Heart right ventricle (tissue), 16 donors: ENCODE data around the gene ZNF845. TPM values are rescaled to one million over a fixed set of nuclear protein-coding genes. Genes with fewer than 3 reads are reported as not detected.

ENCODE experiments used
- ATAC-seq, 8 donors: fragments of 200-7000 bp; cut with Tn5 transposase; one replicate each; pipeline ENCODE4 v1.9.1; 2020; ENCODE audit warnings: mild to moderate bottlenecking in 8 of 8, moderate library complexity in 8 of 8, moderate number of reproducible peaks in 1 of 8
- DNase-seq, 2 donors: peaks; one replicate each; pipeline ENCODE4 v3.0.0-alpha.2; 2020
- H3K27ac ChIP-seq, 10 donors: fragments of 200-600 bp; sonication (generic) in 2 of 10; one replicate each; pipeline versions ENCODE4 v1.5.0 to v1.8.0; 2020 to 2022; ENCODE audit warnings: mild to moderate bottlenecking in 3 of 10
- H3K27me3 ChIP-seq, 7 donors: fragments of 200-600 bp; one replicate each; pipeline ENCODE4 v1.8.0; 2021 to 2022; ENCODE audit warnings: mild to moderate bottlenecking in 2 of 7
- H3K36me3 ChIP-seq, 9 donors: fragments of 200-600 bp; sonication (generic) in 1 of 9; one replicate each; pipeline versions ENCODE4 v1.5.0 to v1.8.0; 2020 to 2022; ENCODE audit warnings: mild to moderate bottlenecking in 2 of 9
- H3K4me1 ChIP-seq, 9 donors: fragments of 200-600 bp; sonication (generic) in 1 of 9; one replicate each; pipeline versions ENCODE4 v1.5.0 to v1.8.0; 2020 to 2022; ENCODE audit warnings: mild to moderate bottlenecking in 4 of 9
- H3K4me3 ChIP-seq, 10 donors: fragments of 200-600 bp; sonication (generic) in 2 of 10; one replicate each; pipeline versions ENCODE4 v1.5.0 to v1.8.0; 2020 to 2022; ENCODE audit warnings: mild to moderate bottlenecking in 7 of 10, moderate library complexity in 2 of 10
- H3K9me3 ChIP-seq, 11 donors: fragments of 200-600 bp in 10 of 11; sonication (generic) in 2 of 11; one replicate each; pipeline versions ENCODE4 v1.5.0 to v1.8.0; 2013 to 2022; ENCODE audit warnings: mild to moderate bottlenecking in 2 of 11, control low read depth in 1 of 11, moderate library complexity in 1 of 11
- CTCF ChIP-seq, 9 donors: fragments of 200-600 bp; sonication (generic) in 2 of 9; IDR thresholded peaks; one replicate each; pipeline versions ENCODE4 v1.5.0 to v1.8.0; 2021 to 2022; ENCODE audit warnings: antibody characterized with exemption in 9 of 9, mild to moderate bottlenecking in 5 of 9, moderate library complexity in 1 of 9
- WGBS, 2 donors: extraction: QIAGEN DNeasy Blood & Tissue Kit; methylation state at CpG; one replicate each; pipeline ENCODE4 v1.1.7; 2013; ENCODE audit warnings: inconsistent platforms in 1 of 2; 5-methylcytosine and 5-hydroxymethylcytosine counted together
- intact Hi-C, 10 donors: fragments of 100-400 bp; cut with DNase I; formaldehyde crosslinking; loops; one replicate each; pipeline versions ENCODE4 v1.11.1 to v1.14.2; 2022
- polyA plus RNA-seq, 2 donors: library from polyadenylated mRNA; stranded (reverse); fragments of 200-250 nt; gene quantifications; one replicate each; pipeline ENCODE4 v1.2.3, GENCODE V29; 2013
- total RNA-seq, 10 donors: library from RNA; stranded (reverse); fragmentation: NEBNext Ultra II Directional in 3 of 10; extraction: Animal tissue kit (Norgen Biotek cat#: 25700) in 3 of 10; gene quantifications; one replicate each; pipeline versions ENCODE4 v1.2.1 to v1.2.4, GENCODE V29; 2021 to 2023
- donor health status: Arrhythmogenic right ventricular cardiomyopathy.
- donor health status: ischemic (EF 13 %, LVEDD 7.1; RV severe dilation, severe dysfunction).
- donor health status: healthy with polysubstance abuse.
- donor health status: DM: no; HTN: yes; CAD: no.
- donor health status: DM: no; HTN: no; CAD: no.
- donor health status: ischemic (EF 25% LVEDD 6.9; RV normal size, moderate dysfunction).
- donor health status: ischemic (EF 25% LVEDD 5.7; RV mildly dilated, moderate dysfunction).
- donor health status: healthy.
- donor health status: DM: yes; HTN: yes; CAD: no.
- donor health status: Ischemic cardiomyopathy.
- donor health status: ischemic (EF 35%, LVEDD 5.7; RV mildly dilated, moderate dysfunction).
- donor health status: nonischemic (EF 11% LVEDD 7.7; RV severe dilation, severe dysfunction).
- donor health status: DM: yes; HTN: yes; CAD: no.
- donor health status: PGD.
- donor health status: ischemic (EF 29% LVEDD 5.4; RV normal size, mild dysfunction).
- donor health status: nonischemic (EF 23%, LVEDD 6.1; RV moderate dilation, normal function).

Gene ZNF845
- total and polyA plus RNA-seq, 12 donors: 1.3 to 4.9 (median 3.6) TPM

GRCh38 chr19:53365899-53366493 lies 32.4 kb downstream of the ZNF845 start:
- ATAC-seq (peak; percentile 24 to 77 (median 66)), DNase-seq (peak in 1 of 2 donors; percentile 24)
- Histone ChIP-seq H3K27ac (peak overlapping the region in 9 of 10 donors; percentile 11 to 78 (median 53)), H3K27me3 (no peaks in the 10 kb centered on the region), H3K36me3 (no peaks in the 10 kb centered on the region), H3K4me3 (peak overlapping the region; percentile 49 to 92 (median 72)), H3K9me3 (peaks cover 0 to 7% (median 0%) of the 10 kb centered on the region in 11 donors), H3K4me1 (peaks cover 0 to 14% (median 6%) of the 10 kb centered on the region in 9 donors)
- no peak for TF ChIP-seq CTCF (IDR thresholded peaks at IDR 0.05)
- intact Hi-C loops: loop anchor here in 2 of 10 donors (5.0 to 10.0 kb wide), 3 partner anchors 171 to 679 kb away; partner anchors contain the start of gene ZNF665 (in 1 of the 2)
- WGBS, 2 donors: 0% methylated on average over 21 to 32 of the region's 32 CpGs

GRCh38 chr19:53372196-53372595 lies 38.6 kb downstream of the ZNF845 start:
- Histone ChIP-seq H3K4me1 (no peaks in the 10 kb centered on the region), H3K27me3 (no peaks in the 10 kb centered on the region), H3K9me3 (peaks cover 0 to 7% (median 0%) of the 10 kb centered on the region in 11 donors), H3K36me3 (peaks cover 0 to 45% (median 10%) of the 10 kb centered on the region in 9 donors), H3K4me3 (no peak overlapping the region), H3K27ac (no peak overlapping the region)
- DNase-seq: no peak
- TF ChIP-seq CTCF (IDR thresholded peaks at IDR 0.05): no peak
- intact Hi-C loops: no loop called here
- 89 to 95% methylated on average over 4 of the region's 4 CpGs for WGBS, 2 donors
- no peak for ATAC-seq

GRCh38 chr19:53374288-53374687 lies 40.7 kb downstream of the ZNF845 start:
- 61 to 63% methylated on average over 3 of the region's 3 CpGs for WGBS, 2 donors
- Histone ChIP-seq H3K9me3 (peaks cover 0 to 21% (median 0%) of the 10 kb centered on the region in 11 donors), H3K36me3 (peaks cover 0 to 64% (median 28%) of the 10 kb centered on the region in 9 donors), H3K27me3 (no peaks in the 10 kb centered on the region), H3K4me3 (no peak overlapping the region), H3K4me1 (no peaks in the 10 kb centered on the region), H3K27ac (no peak overlapping the region)
- no peak for ATAC-seq
- no peak for DNase-seq
- intact Hi-C loops: no loop called here
- TF ChIP-seq CTCF (IDR thresholded peaks at IDR 0.05): no peak

- intact Hi-C loops: no loop called here
- Histone ChIP-seq H3K4me3 (no peak overlapping the region), H3K27me3 (no peaks in the 10 kb centered on the region), H3K27ac (no peak overlapping the region), H3K4me1 (no peaks in the 10 kb centered on the region), H3K36me3 (peaks cover 0 to 68% (median 32%) of the 10 kb centered on the region in 9 donors), H3K9me3 (peaks cover 0 to 23% (median 0%) of the 10 kb centered on the region in 11 donors)
- DNase-seq (no peak), ATAC-seq (no peak)
- 95 to 98% methylated on average over 1 of the region's 1 CpG for WGBS, 2 donors
- no peak for TF ChIP-seq CTCF (IDR thresholded peaks at IDR 0.05)
Observed at GRCh38 chr19:53374743-53375142, 41.2 kb downstream of the ZNF845 start.
